Frontal cortex (tissue), 4 donors: ENCODE results near the gene VRK1. TPM values are rescaled to one million over a fixed set of nuclear protein-coding genes. Genes with fewer than 3 reads are reported as not detected.
"Not testable (repeated sequence)": the region's sequence is repeated elsewhere in the genome, so short reads cannot be mapped to it uniquely, and the experiment has no call there.

Source experiments
- DNase-seq, 2 donors: peaks; one replicate each; pipeline ENCODE4 v3.0.0; 2012; ENCODE audit warnings: low spot score in 2 of 2
- FAIRE-seq: peaks from 2 replicates; lab custom pipeline; 2012; peaks lifted over from hg19 to GRCh38; lab: Jason Lieb, UNC
- total RNA-seq: library from RNA; depleted of rRNA; stranded (reverse); fragments of >200 nt; gene quantifications from one replicate; pipeline ENCODE4 v1.2.3, GENCODE V29; 2014
- donor health status: control.
- donor health status: control.
- donor health status: control.

The VRK1 gene
- total RNA-seq, 1 donor from 2014 or later: 85.6 TPM

DNA sequence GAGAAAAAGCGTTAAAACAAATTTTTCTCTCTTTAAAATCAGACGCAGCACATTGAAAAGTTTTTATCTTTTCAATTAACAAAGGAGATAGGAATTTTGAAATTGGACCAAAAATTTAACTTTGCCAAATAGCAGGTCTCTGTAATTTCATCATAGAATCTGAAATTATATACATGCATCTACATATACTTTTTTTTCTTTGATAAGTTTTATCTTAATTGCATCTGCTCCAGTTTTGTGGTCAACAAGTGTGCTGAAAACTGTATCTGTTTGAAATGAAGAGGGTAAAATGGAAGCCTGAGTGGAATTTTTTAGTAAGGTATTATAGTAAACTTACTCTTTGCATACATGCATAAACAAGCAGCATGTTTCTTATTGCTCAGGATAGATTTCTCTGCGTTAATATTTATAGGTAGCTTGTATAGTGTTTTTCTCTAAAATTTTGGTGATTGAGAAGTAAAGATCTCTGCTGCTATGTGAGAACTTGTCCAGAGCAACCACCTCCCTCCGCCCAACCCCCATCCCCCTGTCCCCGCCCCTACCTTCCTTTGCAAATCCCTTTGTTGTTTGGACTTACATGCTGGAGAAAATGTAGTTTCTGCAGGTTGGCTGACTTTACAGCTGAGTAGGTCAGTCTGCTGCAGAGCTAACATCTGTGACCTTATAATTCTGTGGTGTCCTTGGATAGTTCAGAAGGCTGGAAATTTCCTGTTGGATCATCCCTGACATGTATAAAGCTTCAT lies 64.6 kb downstream of the VRK1 start:
- no peak for DNase-seq
- no peak for FAIRE-seq

GRCh38 chr14:96863327-96863985 lies 66.3 kb downstream of the VRK1 start:
- no peak for FAIRE-seq
- no peak for DNase-seq

- DNase-seq (no peak), FAIRE-seq (no peak)
Measured at GRCh38 chr14:96863986-96864330, 66.8 kb downstream of the VRK1 start.

- DNase-seq: no peak
- no peak for FAIRE-seq
Measured at GRCh38 chr14:96867634-96868033, 70.5 kb downstream of the VRK1 start.

GRCh38 chr14:96874127-96874526 lies 76.9 kb downstream of the VRK1 start:
- FAIRE-seq (no peak), DNase-seq (no peak)

GRCh38 chr14:96876747-96877146 lies 79.6 kb downstream of the VRK1 start:
- FAIRE-seq (no peak), DNase-seq (no peak)

- DNase-seq: no peak
- FAIRE-seq: no peak
Measured at GRCh38 chr14:96881713-96882112, 84.5 kb downstream of the VRK1 start.

DNA sequence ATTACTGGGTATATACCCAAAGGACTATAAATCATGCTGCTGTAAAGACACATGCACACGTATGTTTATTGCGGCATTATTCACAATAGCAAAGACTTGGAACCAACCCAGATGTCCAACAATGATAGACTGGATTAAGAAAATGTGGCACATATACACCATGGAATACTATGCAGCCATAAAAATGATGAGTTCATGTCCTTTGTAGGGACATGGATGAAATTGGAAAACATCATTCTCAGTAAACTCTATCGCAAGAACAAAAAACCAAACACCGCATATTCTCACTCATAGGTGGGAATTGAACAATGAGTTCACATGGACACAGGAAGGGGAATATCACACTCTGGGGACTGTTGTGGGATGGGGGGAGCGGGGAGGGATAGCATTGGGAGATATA lies 86.8 kb downstream of the VRK1 start:
- FAIRE-seq, DNase-seq: not testable (repeated sequence)

GRCh38 chr14:96888158-96888557 lies 91.0 kb downstream of the VRK1 start:
- DNase-seq: no peak
- no peak for FAIRE-seq

DNA sequence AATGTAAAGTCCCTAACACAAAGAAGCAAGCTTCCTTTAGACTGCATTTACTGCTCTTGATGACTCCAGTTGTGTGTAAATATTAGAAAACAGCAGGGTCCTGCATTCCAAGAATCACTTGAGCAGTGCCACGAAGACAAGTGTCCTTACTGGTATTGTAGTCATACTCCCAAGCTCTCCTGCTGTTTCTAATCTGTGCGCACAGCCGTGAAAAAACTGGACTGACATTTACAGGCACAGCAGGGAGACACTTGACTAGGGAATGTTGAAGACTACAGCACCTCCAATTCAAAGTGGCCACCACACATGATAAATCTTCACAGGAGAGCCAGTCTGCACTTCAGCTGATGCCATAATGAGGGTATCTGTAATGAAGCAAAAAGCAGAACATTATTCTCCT lies 91.4 kb downstream of the VRK1 start:
- FAIRE-seq: no peak

DNA sequence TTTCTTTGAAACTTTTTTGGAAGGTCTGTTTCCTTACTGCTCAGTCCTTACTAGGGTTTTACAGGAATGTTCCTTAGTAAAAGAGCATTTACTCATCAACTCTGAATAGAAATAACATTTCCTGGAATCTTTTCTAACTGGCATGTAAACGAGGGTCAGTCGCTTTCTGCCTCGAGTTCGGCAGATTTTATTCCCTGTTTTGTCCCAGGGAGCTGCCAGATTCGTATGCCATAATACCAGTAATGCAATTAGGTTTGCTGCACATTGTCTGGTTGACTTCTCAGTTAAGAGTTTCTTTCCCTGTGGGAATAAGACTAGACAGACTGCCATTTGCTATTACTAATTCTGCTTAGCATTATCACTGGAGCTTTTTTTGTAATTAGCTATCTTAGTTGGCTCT lies 91.9 kb downstream of the VRK1 start:
- DNase-seq: no peak
- FAIRE-seq: no peak

More for the DNA sequence above, 91.4 kb downstream of the VRK1 start:
- DNase-seq: no peak

DNA sequence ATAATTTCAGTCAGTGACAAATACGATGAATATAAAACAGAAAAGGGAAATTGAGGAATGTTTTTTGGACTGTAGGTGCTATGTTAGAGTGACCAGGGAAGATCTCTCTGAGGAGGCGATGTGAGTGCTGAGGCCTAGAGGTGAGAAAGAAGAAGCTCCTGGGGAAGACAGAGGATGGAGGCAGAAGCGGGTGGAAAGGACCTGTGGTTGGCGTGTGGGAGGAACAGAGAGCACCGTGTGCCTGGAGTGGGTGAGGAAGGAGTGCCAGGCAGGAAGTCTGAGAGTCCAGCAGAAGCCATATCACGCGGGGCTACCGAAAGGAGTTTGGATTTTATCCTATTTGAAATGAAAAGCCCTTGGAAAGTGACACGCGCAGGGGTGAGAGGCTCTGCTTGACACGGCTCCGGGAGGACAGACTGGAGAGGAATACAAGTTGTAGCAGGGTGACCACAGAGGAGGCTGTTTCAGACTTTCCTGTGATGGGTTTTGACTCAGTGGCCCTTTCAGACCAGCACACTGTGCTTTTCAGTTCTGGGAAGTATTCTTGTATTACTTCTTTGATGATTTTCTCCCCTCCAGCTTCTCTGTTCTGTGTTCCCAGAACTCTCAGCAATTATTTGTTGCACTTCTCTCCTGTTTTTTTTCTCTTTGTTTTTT lies 96.9 kb downstream of the VRK1 start:
- FAIRE-seq (no peak), DNase-seq (no peak)

GRCh38 chr14:96894966-96895365 lies 97.8 kb downstream of the VRK1 start:
- DNase-seq (no peak), FAIRE-seq (no peak)

DNA sequence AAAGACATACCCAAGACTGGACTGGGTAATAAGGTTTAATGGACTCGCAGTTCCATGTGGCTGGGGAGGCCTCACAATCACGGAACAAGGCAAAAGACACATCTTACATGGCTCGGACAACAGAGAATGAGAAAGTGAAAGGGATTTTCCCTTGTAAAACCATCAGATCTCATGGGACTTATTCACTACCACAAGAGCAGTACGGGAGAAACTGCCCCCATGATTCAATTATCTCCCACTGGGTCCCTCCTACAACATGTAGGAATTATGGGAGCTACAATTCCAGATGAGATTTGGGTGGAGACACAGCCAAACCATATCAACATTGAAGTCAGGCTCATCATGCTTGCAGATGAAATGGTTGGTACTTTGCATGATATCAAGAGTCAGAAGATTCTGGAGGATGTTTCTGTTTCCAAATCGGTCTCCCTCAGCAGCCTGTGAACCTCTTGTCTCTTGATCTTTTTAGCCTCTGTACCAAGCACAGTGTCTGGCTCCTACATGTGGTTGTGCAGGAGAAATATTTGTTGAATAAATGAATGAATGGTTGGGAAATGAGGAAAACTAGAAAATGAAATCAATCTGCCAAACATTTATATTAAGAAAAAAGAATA lies 98.6 kb downstream of the VRK1 start:
- FAIRE-seq: no peak

DNA sequence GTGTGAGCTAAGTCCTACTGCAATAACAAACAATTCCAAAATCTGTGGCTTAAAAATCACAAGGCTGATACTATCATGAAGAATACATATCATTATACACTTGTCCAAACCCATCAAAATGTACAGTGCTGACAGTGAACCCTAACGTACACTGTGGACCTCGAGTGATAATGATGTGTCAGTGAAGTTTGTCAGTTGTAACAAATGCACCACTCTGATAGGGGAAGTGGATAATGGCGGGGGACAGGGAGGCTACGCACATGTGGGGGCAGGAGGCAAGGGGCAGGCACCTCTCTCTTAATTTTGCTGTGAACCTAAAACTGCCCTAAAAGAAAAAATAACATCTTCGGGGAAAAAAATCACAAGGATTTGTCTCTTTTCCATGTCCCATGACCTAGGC lies 100.0 kb downstream of the VRK1 start:
- FAIRE-seq: no peak
- no peak for DNase-seq

More for the DNA sequence above, 98.6 kb downstream of the VRK1 start:
- no peak for DNase-seq

GRCh38 chr14:96901227-96901626 lies 104.0 kb downstream of the VRK1 start:
- no peak for FAIRE-seq
- DNase-seq: no peak

GRCh38 chr14:96902004-96902403 lies 104.8 kb downstream of the VRK1 start:
- DNase-seq (no peak), FAIRE-seq (no peak)

DNA sequence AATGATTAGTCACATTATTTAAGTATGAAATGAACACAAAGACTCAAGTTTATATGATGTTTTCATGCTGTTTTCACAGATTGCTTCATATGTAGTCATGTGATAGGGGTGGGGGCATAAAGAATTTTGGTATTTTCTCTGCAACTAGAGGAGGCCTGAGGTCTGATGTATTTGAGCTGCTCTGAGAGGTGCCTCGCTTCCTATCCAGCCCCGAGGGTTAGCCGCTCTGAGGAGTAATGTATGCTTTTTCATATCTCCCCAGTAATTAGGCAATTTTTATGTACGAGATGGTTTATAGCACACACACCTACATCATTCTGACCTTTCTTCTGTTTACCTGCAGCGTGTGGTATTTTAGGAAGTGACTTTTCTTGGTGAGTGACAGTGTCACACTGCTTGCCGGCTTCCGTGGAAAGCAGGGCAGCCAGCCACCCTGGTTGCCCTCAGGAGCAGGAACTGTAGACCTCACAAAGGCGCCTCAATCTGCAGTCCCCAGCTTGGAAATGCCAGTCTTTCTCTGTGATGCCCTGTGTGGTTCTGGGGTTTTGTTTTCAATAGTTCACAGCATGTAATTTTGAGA lies 106.4 kb downstream of the VRK1 start:
- DNase-seq (no peak), FAIRE-seq (no peak)

- DNase-seq (no peak), FAIRE-seq (no peak)
Measured at GRCh38 chr14:96904201-96904600, 107.0 kb downstream of the VRK1 start.

DNA sequence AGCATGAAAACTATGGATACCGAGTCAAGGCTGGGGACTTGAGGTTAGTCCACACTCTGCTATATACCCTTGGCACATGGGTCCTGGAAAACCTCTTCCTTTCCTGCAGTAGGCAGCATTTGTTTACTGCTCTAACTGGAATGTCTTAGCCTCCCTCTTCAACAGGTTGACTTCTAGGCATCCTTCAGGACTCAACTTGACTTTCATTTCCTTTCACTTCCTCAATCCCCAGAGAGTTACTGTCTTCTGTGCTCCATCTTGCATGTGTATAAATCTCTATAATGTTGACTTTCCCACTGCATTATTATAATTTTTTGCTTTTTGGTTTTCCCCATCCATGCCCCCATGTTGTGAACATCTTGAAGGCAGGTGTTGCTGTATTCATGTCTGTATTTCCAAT lies 107.9 kb downstream of the VRK1 start:
- FAIRE-seq (no peak), DNase-seq (no peak)
